Stimulated activated naive CD8-positive, alpha-beta T cell treated with anti-CD3 and anti-CD28 coated beads, Interleukin-15, amount 100 ng/mL, for 72 hours (primary cell): ENCODE results near the gene DKK2.

Experiments
- ATAC-seq: fragments of 150-1000 bp; cut with Tn5 transposase; 2 replicates; pipeline ENCODE4 v1.10.0; 2021; ENCODE audit warnings: mild to moderate bottlenecking, moderate library complexity
- DNase-seq, 2 donors: peaks; one replicate each; pipeline ENCODE4 v3.0.0; 2021 to 2022
- H3K27ac Mint-ChIP-seq, 2 donors: one replicate each; pipeline ENCODE4 v1.8.0; 2022; ENCODE audit warnings: mild to moderate bottlenecking in 2 of 2, mixed read lengths in 2 of 2, moderate library complexity in 2 of 2
- H3K27me3 Mint-ChIP-seq: one replicate; pipeline ENCODE4 v1.8.0; 2022; ENCODE audit warnings: mixed read lengths
- H3K4me1 Mint-ChIP-seq: one replicate; pipeline ENCODE4 v1.8.0; 2022; ENCODE audit warnings: mild to moderate bottlenecking, mixed read lengths
- H3K4me3 Mint-ChIP-seq, 2 donors: one replicate each; pipeline ENCODE4 v1.8.0; 2022; ENCODE audit warnings: mild to moderate bottlenecking in 2 of 2, mixed read lengths in 2 of 2, moderate library complexity in 1 of 2
- H3K9me3 Mint-ChIP-seq, 2 donors: one replicate each; pipeline ENCODE4 v1.8.0; 2022; ENCODE audit warnings: mixed read lengths in 2 of 2

DKK2 gene

DNA sequence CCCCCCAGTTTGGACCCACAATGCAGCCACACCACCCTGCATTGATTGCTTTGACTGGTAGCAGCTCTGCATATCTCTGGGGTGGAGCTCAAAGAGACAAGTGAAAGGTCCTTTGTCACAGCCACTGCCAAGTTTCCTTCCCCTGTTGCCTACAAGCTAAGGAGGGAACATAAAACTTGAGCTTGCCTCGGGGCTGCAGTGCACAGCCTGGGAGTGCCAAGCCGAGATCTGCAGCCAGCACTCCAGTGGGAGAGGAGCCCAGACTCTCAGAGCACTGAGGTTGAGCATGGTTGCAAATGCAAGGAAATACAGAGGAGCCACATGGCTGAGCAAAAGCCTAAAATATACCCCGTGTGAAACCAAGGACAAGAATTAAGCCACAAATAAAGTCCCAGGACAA lies 142.2 kb downstream of the DKK2 start:
- H3K9me3 Mint-ChIP-seq = peaks cover 7 to 11% of the 10 kb centered on the region in 2 donors
- DNase-seq (no peak), ATAC-seq (no peak)
- H3K27me3 Mint-ChIP-seq = no peaks in the 10 kb centered on the region
- H3K4me1 Mint-ChIP-seq = no peaks in the 10 kb centered on the region
- H3K4me3 Mint-ChIP-seq = no peak overlapping the region
- no peak overlapping the region for H3K27ac Mint-ChIP-seq

DNA sequence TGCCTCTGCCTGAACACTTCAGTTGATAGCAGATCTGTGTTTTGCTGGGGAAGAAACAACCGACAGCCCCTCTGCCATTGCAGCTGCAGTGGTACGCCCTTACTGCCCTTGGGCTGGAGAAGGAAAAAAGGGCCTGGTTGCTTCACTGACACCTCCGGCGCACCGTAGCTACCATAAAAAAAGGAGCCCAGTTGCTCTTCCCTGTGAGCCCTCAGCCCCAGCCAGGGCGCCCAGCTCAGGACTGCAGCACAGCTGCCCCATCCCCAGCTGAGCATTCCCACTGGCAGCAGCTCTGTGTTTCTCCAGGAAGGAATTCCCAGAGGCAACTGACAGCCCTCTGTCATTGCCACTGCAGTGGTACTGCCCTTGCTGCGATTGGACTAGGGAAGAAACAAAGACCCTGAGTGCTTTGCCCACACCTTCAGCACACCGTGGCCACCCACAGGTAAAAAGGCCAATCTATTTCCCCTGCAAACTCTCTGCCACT lies 142.7 kb downstream of the DKK2 start:
- peaks cover 7 to 8% of the 10 kb centered on the region in 2 donors for H3K9me3 Mint-ChIP-seq
- DNase-seq = no peak
- no peak for ATAC-seq
- no peak overlapping the region for H3K27ac Mint-ChIP-seq
- no peaks in the 10 kb centered on the region for H3K4me1 Mint-ChIP-seq
- no peaks in the 10 kb centered on the region for H3K27me3 Mint-ChIP-seq
- no peak overlapping the region for H3K4me3 Mint-ChIP-seq

DNA sequence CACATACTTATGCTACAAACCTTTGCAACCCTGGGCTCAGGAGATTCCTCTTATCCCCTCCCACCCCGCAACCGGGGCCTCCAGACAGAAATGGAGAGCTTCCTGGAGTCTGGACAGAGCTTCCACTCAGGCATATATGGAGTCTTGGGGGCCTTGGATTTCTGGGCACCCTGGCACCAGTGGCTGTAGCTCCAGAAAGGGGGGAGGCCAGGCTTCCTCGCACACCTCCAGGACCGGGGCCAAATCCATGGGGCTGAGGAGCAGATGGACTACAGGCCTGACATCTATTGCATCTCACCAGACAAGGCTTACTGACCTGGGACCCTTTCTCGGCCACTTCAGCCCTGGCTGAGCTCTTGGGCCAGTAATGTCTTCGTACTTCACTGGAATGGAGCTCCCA lies 143.3 kb downstream of the DKK2 start:
- H3K4me3 Mint-ChIP-seq = no peak overlapping the region
- no peak for ATAC-seq
- H3K27ac Mint-ChIP-seq = no peak overlapping the region
- peaks cover 7% of the 10 kb centered on the region in 2 donors for H3K9me3 Mint-ChIP-seq
- H3K27me3 Mint-ChIP-seq = no peaks in the 10 kb centered on the region
- no peak for DNase-seq
- H3K4me1 Mint-ChIP-seq = no peaks in the 10 kb centered on the region

DNA sequence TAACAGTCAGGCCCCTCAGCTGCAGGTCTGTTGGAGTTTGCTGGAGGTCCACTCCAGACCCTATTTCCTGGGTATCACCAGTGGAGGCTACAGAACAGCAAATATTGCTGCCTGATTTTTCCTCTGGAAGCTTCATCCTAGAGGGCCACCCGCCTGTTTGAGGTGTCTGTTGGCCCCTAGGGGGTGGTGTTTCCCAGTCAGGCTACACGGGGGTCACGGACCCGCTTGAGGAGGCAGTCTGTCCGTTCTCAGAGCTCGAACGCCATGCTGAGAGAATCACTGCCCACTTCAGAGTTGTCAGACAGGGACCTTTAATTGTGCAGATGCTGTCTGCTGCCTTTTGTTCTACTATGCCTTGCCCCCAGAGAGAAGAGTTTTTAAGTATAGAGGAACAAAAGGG lies 160.8 kb downstream of the DKK2 start:
- H3K4me3 Mint-ChIP-seq = no peak overlapping the region
- no peaks in the 10 kb centered on the region for H3K27me3 Mint-ChIP-seq
- H3K4me1 Mint-ChIP-seq = no peaks in the 10 kb centered on the region
- peaks cover 0 to 17% of the 10 kb centered on the region in 2 donors for H3K9me3 Mint-ChIP-seq
- ATAC-seq (no peak), DNase-seq (no peak)
- peak overlapping the region in 1 of 2 donors; percentile 45 for H3K27ac Mint-ChIP-seq
